NCI-H2029 (cell line): Measurements from ENCODE around the gene TMEM182.
A peak's percentile ranks its signal among the peaks of the same experiment; 100 is the strongest.

Source experiments
- DNase-seq: peaks from one replicate; lab custom pipeline; 2025; lab: John Stamatoyannopoulos, UW

Gene TMEM182

GRCh38 chr2:102801858-102802699 lies 40.2 kb downstream of the TMEM182 start:
- no peak for DNase-seq

- DNase-seq: no peak
These were observed 41.4 kb downstream of the TMEM182 start for GRCh38 chr2:102803041-102803896.

GRCh38 chr2:102803897-102804217 lies 42.0 kb downstream of the TMEM182 start:
- DNase-seq: no peak

DNA sequence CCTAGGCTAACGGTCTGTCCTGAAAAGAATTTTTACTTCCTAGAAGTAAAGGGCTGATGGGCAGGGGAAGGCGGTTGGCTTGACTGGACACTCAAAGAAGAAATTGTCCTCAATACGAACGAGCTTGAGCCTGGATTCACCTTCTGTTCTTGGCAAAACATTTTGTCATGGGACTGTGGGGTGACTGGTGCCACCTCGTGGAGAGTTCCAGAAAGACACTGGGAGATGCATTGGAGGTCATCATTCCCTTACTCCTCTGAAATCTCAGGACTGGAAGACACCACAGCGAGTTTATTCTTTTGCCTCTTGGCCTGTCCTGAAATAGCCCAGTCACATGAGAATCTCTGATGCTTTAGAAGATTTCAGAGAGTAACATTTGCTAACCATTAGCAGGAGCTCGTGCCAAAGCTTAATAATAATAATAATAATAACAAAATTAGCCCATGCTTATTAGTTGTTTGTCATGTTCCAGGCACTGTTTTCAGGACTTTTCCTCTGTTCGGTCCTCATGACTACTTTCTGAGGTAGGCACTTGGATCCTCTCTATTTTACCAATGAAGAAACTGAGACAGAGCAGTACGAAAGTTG lies 44.5 kb downstream of the TMEM182 start:
- DNase-seq: no peak

GRCh38 chr2:102809291-102810189 lies 47.7 kb downstream of the TMEM182 start:
- DNase-seq: no peak

DNA sequence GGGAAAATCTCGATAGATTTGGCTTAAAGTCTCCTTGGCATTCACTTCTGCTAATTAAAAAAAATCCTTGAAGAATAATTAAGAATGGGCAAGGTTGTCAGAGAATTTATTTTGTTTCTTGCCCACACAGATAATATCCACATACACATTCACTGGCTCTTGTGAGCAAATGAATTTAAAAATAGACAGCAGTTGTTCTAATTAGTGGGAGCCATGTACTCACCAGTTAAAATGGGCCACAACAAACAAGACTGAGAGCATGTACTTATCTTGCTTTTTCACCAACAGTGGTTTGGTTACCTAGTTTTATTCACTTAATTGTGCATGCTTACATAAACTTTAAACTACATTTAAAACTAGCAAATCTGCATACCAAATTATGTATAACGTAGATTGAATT lies 53.5 kb downstream of the TMEM182 start:
- no peak for DNase-seq

DNA sequence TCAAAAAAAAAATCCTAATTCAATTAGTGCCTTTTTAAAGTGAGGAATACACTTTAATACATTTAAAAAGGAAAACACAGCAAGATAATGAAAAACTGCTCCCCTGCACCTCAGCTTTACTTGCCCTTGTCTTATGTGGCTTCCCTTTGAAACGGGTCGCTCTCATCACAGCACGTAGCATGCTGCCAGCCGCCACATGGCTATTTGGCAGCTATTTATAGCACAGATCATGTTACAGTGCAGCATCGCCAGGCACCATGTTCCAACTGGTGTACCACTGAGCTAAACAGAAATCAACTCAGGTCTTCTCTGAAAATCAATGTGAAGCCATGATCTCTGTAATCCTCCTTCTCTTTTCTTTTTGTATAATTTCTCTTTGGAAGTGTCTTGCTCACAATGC lies 65.1 kb downstream of the TMEM182 start:
- DNase-seq: peak; percentile 20

DNA sequence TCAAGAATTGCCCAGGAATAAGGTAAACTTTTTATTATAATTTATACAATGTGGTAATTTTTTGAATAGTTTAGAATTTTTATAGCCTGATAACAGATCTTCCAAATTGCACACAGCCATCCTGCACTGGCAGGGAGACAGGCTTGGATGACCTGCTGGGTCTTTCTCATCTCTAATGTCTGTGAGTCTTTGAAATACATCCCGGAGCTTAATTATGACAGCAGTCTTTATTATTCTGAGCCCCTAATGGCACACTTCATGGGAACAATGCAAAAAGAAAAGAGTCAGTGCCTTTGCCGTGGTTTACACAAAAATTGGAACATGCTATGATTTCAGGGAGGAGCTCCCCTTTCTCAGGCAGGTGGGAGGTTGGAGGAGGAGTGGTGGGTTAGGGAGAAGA lies 71.0 kb downstream of the TMEM182 start:
- no peak for DNase-seq

- DNase-seq: no peak
These were observed 72.9 kb downstream of the TMEM182 start for GRCh38 chr2:102834523-102835273.

GRCh38 chr2:102837626-102838198 lies 75.9 kb downstream of the TMEM182 start:
- DNase-seq: no peak

- DNase-seq: peak; percentile 3
These were observed 78.0 kb downstream of the TMEM182 start for GRCh38 chr2:102839668-102840388.

DNA sequence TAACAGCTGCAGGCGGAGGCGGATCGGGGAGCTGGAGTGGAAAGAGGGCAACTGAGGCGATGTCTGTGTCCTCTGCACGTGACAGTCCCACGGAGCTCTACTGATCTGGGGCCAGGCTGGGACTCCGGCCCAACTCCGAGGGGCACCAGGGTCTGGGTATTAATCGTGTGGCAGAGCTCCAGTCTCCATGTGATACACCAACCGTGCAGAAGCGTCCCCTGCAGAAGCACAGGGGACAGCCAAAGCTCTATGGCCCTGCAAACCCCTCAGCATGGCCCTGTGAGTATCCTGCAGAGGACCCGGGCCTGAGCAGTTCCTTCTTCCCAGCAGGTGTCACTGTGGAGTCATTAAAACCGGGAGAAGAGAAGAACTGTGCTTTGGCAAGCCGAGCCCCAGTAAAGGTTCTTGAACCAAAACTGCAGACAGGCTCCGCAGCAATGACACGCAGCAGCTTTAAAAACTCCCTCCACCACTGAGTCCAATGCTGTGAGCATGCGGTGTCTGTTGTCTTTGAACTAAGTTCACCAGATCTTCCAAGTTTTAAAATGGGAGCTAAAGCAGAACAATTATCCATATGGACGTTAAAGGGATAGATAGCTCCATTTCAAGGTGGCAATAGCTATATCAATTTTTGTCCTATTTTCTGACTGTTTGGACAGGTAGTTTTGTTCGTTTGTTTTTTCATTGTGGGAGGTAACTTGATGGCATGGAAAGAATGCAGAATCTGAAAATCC lies 79.4 kb downstream of the TMEM182 start:
- peak; percentile 5 for DNase-seq

GRCh38 chr2:102843764-102844443 lies 82.1 kb downstream of the TMEM182 start:
- DNase-seq: no peak

GRCh38 chr2:102844911-102845310 lies 83.1 kb downstream of the TMEM182 start:
- DNase-seq: no peak

DNA sequence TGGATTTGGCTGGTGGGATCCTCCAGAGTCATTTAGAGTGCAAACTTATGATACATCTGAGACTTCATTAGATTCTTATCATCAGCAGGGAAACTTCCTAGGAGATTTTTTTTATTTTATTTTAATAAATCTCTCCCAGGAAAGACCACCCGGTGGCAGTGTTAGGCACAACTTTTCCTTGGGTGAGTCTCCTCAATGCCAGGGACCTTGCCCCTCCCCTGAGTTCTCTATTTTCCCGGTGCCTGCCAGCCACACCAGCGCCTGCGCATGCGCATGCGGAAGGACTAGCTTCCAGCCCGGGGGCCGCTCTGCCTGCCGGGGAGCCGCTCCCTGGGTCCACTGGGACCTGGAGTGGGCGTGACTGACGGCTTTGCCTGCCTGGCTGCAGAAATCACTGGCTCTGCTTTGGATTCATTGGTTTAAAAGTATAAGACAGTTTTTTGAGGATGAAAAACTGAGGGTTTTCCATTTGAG lies 86.6 kb downstream of the TMEM182 start:
- no peak for DNase-seq

GRCh38 chr2:102850888-102851287 lies 89.1 kb downstream of the TMEM182 start:
- DNase-seq: no peak

DNA sequence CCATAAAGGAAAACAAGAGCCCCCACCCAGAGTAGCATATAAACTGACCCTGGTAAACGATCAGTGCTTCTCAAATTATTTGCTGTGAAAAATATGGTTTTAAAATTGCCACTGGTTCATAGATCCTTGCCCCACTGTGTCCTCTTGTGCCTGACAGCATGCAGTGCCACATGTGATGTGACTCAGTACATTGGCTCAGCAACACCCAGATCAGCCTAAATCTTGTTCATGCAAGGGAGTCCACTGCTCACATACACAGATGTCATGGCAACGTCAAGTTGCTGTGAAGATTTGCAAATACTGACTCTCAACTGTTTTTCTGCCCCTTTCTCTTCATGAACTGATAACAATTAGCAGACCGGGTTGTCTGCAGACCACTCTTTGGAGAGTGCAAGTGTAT lies 91.0 kb downstream of the TMEM182 start:
- no peak for DNase-seq
